NCI-H128 (cell line): ENCODE results near the gene NFATC1.
"Not testable (repeated sequence)": the region's sequence is repeated elsewhere in the genome, so short reads cannot be mapped to it uniquely, and the experiment has no call there.

ENCODE experiments used
- DNase-seq: peaks from one replicate; lab custom pipeline; 2025; ENCODE audit not compliant: unreplicated experiment; lab: John Stamatoyannopoulos, UW

Gene NFATC1

DNA sequence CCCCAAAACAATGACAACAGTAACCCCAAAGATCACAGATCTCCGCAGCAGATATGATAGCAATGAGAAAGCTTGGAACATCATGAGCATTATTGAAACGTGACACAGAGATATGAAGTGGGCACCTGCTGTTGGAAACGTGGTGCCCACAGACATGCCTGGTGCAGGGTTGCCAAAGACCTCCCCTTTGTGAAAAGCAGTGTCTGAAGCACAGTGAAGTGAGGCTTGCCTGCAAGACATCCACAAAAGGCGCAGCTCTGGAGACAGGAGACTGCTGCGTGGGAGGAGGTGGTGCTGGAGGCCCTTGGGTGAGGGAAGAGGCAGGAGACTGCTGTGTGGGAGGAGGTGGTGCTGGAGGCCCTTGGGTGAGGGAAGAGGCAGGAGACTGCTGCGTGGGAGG, 108.8 kb downstream of the NFATC1 start:
- DNase-seq: not testable (repeated sequence)

DNA sequence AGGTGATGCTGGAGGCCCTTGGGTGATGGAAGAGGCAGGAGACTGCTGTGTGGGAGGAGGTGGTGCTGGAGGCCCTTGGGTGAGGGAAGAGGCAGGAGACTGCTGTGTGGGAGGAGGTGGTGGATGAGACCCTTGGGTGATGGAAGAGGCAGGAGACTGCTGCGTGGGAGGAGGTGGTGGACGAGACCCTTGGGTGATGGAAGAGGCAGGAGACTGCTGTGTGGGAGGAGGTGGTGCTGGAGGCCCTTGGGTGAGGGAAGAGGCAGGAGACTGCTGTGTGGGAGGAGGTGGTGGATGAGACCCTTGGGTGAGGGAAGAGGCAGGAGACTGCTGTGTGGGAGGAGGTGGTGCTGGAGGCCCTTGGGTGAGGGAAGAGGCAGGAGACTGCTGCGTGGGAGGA, 109.7 kb downstream of the NFATC1 start:
- not testable (repeated sequence) for DNase-seq

DNA sequence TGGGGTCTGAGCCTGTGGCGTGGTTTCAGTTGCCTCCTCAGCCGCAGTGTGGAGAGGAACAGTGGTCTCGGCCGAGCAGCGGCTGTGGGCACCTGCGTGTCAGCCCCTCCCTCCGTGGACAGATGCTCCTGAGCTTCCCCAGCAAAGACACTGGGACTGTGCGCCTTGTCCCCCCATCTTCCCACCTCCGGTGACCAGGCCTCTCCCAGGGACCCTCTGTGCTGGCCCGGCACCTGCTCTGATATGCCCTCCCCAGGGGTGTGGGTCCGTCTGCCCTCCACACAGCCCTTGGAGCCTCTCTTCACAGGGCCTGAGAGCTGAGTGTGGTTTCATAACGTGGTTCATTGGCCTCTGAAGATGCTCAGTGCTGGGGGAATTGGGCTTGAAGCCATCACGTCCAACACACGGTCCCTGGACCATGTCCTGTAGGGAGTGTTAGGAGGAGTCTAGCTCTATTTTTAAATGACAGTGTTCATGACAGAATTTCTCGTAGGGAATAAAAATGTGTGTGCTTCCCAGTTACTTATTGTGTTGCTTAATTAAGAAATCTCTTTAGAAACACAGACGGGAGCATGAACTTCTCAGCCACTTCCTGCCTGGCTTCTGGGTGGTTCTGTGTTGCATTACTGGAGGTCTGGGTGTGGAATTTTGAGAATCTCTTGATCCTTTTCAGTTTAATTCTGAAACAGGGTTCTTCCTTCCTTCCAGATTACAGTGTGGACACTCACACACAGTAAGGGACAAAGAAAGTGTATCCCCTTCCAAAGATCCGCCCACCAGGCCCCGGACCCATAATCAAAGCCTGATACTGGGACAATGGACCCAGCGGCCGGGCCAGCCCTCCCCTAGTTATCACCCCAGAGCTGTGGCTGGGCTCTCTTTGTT, 110.7 kb downstream of the NFATC1 start:
- DNase-seq: no peak

DNA sequence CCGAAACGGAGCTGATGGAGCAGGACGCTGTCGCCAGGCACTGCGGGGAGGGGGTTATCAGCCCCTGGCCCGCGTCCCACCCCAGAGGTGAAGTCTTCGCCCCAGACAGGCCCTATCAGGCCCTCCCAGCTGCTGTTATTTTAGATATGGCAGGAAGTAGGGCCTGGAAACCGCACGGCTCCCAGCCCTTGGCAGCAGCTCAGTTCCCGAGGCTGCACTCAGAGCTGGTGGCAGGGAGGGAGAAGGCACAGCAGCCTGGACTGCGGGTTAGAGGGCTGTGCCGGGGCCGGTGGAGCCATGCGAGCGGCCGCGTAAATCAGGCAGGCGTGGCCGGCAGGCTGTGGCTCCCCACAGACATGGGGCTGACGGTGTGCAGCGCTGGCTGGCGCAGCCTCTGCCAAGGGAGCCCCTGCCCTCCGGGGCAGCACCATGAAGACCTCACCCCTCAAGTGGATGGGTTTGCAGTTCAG, 111.4 kb downstream of the NFATC1 start:
- DNase-seq: no peak

DNA sequence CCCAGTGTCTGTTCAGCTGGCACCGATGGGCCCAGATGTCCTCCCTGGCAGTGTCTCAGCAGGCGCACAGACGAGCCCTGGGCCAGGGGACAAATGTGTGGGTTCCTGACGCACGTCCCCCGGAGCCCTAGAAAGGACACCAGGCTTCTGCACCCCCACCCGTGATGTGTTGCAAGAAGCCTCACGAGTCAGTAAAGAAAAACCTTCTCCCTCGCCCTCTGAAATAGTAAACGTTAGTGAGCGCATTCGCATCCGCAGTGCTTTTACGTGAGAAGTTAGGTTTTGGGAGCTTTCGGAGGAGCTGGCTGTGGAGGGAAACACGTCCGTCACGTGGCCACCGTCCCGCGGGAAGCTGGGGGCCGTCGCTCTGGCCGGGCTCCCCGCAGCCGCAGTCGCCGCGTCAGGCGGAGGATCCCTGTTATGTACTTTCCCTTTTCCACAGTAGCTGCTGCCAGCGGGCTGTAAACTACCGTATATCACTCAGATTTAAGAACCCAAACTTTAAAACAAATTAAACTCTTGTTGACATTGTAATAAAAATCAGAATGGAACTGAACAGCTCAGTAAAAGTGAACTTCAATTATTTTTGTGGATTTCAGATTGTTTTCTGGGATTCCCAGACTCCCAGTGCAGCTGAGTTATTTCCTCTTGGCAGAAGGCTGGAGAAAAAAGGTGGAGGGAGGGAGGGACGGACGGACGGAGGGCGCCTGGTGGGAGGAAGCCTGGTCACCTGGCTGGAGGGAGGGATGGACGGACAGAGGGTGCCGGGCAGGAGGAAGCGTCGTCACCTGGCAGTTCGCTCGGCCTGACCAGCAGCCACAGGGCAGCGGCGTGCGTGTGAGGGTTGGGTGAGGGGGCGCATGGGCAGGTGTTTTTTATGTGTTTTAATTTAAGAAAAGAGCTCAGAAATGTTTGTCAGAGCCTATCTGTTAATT, 112.1 kb downstream of the NFATC1 start:
- DNase-seq: no peak

DNA sequence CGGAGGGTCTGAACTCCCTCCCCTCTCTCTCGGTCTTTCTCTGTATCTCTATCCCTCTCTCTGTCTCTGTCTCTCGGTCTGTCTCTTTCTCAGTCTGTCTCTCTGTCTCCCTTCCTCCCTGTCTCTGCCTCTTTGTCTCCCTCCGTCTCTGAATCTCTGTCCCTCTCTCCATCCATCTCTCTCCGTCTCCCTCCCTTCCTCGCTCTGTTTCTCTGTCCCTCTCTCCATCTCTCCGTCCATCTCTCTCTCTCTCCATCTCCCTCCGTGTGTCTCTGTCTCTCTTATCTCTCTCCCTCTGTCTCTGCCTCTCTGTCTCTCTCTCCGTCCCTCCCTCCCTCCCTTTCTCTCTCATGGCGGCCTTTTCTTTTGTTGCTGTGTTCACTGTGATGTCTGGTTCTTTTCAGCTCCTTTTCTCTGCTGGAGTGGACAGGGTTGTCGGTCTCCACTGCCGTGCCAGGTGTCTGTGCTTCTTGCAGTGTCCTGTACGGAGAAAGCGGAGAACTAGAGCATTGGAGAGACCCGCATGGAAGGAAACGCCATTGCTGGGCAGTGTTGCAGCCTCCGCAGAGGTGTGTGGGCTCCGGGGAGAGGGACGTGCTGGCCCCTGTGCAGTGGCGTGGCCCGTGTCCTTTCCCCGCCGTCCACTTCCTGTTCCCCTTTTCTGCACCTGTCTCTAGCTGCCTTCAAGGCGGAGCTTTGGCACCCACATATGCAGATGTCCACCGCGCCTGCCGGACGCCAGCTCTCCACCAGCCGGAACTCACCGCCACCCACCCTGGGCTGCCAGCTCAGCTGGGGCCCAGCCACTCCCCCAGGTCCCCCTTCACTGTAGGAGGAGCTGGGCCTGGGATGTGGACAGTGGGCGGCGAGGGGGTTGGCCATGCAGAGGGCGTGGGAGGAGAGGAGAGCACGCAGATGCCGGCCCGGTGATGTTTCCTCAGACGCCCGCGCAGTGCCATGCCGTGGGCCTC, 113.1 kb downstream of the NFATC1 start:
- no peak for DNase-seq

DNA sequence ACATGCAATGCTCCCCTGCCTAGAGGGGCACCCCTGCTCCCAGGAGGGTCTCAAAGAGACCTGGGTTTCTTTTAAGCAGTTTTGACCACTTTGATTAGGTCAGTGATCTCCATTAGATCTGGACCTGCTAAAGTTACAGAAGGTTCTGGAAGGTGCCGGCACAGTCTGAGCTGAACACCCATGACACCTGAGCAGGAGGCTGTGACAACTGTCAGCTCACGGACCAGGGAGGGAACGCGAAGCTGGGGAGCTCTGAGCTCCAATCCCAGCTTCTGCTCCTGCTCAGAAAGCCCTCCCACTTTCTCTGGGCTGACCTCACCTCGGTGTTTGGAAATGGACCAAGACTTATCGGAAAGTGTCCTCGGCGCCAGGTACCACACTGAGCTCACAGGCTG, 113.8 kb downstream of the NFATC1 start:
- no peak for DNase-seq

DNA sequence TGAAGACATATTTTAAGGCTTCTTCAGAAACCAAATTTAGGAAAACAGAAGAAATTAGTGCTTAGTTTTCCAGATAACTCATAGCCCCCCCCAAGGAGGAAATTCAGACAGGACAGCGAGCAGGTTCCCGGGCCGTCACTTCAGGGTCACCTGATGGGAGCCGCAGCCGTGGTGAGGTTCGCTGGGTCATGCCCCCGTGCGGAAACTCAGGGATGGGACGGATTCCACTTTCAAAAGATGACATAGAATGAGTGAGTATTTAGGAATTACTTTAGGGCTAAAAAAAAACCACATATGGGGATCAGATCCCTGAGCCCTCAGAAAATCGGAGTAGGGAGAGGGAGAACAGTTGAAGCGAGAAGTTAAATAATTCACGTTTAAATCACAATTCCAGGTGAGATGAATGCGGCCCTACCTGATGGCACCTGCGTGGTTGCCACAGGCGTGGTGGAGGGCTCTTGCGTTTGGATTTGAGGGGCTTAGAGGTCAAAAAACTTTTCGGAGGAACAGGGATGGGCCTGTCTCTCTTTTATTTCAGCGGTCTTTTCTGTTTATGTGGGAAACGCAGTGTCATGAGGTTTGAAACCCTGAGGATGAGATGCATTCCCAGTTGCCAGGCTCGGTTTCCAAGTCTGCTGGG, 114.4 kb downstream of the NFATC1 start:
- no peak for DNase-seq

DNA sequence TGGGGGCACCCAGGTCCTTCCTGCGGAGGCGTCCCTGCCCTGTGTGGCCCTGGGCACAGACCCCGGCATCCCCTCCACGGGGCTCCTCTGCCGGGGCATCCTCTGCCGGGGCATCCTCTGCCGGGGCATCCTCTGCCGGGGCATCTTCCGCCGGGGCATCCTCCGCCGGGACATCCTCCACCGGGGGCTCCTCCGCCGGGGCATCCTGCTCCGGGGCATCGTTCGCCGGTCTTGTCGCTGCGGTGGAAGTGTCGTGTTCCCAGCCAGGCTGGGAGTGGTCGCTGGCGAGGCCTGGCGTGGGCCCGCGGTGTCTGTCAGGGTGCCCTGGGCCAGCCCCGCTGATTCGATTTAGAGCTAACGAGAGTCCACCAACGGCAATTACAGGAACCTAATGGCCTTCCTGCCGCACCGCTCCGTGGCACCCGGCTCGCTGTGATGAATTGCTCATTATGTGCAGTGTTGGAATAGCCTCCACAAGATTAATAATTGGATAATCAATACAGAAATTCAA, 115.1 kb downstream of the NFATC1 start:
- DNase-seq: no peak

DNA sequence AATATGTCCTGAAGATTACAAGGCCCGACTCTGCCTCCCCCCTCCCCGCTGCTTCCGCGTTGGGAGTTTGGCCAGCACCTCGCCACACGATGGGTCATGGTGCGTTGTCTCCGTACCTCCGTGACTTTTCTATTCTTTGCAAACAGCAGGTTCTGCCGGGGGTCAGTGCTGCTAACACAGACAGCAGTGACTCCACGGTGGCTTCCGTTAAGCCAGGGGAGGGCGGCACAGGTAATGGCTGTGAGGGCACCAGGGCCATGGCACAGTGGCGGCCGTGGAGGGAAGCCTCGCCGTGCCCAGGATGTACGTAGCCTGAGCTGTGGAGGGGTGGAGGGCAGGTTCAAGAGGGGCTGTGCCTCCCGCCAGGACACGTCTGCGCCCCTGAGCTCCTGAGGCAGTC, 115.5 kb downstream of the NFATC1 start:
- no peak for DNase-seq

DNA sequence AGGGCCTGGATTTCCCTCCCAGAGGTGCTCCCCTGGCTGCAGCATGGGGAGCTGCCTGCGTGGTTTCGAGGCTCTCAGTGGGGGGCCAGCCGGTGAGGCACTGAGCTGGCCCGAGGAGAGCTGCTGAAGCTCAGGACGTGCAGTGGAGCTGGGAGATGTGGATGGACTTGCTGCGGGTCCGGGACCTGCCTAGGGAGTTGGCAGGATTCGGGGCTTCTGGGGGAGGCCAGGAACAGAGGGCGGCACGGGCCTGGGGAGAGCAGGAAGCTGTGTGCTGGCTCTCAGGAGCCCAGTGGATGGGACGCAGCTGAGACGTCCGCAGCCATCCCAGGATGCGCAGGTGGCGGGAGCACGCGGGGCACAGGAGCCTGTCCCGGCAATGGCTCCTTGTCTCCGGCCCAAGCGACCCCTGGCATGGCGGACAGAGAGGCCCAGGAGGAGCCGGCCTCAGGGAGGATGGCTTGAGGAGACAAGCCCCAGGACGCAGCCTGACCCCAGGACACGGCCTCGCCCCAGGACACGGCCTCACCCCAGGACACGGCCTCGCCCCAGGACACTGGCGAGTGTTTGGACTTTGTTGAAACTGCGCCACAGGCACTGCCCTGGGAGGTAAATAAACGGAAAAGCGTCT, 116.1 kb downstream of the NFATC1 start:
- DNase-seq: no peak

DNA sequence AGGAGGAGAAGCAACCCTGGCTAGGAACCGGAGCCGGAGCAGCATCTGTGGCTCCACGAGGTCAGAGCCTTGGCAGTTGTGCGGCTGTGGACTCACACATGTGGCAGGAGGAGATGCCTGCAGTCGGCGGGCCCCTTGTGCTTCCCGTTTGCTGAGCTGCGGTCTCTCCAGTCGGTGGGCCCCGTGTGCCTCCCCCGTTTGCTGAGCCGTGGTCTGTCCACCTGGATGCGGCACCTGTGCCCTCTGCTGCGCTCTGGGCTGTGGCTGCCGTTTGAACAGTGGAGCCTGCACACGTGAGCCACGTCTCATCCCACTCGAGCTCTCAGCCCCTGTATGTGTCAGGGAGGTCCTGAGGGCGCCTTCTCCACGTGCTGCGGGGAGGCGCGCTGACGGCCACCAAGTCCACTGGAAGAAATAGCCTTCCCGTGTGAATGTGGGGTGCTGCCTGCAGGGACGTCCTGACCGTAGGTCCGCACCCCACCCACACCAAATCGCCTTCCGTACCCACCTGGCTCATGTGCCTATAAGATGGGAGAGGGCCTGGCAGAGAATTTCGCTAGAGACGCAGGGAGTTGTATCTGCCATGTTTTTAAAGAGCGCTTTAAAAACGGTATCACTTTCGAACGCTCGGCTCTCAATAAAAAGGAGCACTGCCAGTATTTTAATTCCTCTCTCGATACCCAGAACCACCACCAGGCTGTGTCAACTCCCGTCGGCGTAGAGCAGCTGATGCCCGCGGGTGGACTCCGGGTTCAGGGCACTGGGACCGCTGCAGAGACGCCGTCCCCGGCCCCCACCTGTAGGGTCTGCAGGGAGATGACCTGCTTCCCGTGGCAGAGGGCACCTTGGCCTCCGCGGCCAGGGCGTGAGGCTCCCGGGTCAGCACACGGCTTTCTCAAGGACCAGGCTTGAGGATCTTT, 117.0 kb downstream of the NFATC1 start:
- no peak for DNase-seq

DNA sequence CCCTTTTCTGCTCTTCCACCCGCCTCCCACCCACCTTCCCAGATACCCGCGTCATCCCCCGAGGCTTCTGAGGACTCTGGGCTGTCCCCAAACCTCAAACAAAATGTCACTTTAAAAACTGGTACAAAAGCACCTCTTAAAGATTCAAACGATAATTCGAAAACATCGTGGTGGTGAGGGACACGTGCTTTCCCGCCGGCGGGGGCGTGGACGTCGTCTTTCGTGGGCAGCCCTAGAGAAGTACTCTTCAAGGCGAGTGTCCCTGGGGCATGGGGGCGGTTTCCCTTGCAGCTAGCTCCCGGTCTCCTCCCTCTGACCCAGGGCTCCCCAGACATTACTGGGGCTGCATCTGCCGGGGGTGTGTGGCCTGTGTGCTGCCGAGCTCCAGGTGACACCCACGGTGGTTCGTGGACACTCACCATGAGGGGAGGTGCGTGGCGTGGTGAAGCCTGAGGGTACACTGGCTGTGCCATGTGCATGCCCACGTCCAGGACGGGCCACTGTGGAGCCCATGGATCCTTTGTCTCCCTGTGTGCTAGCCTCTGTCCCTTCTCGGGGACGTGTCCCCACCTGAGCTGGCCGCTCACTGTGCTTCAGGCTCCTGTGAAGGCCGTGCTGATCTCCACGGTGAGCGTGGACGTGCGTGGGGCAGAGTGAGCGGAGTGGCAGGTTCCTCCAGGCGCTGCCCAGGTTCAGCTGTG, 117.8 kb downstream of the NFATC1 start:
- DNase-seq: no peak

DNA sequence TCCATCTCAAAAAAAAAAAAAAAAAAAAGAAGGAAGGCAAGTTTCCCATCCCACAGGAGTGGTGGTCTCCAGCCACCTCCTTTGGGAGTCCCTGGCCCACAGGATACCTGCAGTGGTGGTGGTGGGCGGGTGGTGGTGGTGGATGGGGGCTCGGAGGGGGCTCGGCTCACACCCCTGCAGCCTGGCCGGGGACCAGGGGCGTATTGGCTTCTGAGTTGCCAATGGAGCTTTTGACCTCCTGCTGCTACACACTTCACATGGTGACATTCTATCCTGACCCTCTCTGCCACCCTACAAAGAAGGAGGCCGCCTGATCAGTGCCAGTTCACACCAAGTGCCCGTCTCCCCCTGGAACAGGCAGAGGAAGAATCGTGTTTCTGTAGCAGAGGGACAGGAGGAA, 119.6 kb downstream of the NFATC1 start:
- DNase-seq: no peak

DNA sequence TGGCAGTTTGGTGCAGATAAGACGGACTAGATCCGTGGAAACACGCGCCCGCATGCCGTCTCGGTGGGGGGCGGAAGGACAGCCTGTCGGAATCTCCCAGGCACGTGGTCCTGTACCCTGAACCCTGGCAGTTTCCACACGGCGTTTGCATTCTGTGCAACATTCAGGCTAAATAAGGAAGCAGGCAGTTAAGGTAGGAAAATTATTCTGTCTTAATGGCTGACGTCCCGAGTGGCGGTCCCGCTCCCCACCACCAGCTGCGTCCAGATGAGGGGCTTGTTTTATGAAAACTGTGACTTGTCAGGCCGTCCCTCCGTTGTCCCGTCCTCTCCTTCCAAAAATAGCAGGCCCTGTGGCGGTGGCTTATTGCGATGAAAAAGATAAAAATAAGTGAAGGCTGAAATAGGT, 120.2 kb downstream of the NFATC1 start:
- no peak for DNase-seq

DNA sequence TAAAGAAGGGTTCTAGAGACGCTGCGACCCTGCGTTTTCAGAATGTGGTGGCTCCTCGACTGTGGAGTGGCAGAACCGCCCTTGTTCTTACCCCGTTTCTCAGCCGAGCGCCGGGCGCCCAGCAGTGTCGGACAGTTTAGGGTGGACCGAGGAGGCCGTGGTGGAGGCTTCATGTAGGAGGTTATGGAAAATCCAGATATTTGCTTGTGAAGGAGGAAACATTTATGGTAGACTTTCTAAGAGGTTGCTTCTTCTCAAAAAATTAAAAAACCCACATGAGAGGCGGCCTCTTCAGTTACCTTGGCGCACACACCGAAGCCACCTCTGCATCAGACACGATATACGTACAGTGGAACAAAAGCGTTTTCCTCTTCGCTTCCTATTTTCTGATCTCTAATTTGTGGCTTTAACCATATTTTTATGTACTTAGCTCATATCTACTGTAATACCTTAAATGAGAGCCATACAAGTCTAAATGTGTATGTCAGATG, 120.8 kb downstream of the NFATC1 start:
- no peak for DNase-seq

DNA sequence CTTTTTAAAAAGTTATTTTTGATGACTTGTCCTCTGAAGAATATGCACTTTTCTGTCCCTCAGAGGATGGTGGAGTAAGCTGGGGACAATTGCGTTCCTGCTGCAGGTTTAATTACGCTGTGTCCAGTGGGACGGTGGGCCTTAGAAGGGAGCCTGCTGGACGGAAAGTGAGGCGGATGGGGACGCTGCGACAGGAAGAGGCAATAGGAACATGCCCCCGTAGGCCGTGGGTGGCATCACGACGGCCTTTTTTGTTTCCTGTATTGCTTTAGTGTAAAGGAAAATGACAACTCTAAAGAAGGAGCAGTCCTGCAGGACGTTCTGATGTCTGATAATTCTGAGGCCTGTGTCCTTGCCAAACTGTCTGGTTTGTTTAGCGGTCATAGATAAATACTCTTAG, 121.6 kb downstream of the NFATC1 start:
- no peak for DNase-seq
